Measurements from ENCODE around the gene GDF10.

DNA sequence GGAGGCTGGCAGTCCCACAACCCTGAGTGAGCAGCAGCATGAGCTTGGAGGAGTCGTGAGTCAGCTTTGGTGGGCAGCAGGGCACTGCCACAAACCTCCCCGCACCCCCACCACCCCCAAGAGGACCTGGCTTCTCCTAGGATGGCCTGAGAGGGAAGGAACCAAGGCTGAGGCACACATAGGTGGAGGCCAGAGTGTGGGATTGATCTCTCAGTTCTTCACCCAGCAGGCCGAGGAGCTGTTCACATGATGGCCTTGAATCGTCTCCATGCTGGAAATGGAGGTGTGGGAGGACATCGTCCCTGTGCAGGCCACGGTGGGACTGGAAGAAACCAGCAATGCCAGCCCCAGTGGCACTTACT lies 17.4 kb upstream of the GDF10 start:
- TF ChIP-seq GATA2 (IDR thresholded peaks at IDR 0.05; ENCODE audit: insufficient read depth, insufficient read length, low read depth, low read length) (no peak), POLR2A (IDR thresholded peaks at IDR 0.05; ENCODE audit: low read depth, low read length) (no peak), POLR2AphosphoS5 (IDR thresholded peaks at IDR 0.05; ENCODE audit: insufficient read depth, low read depth, low read length) (no peak), EZH2 (IDR thresholded peaks at IDR 0.05; ENCODE audit: borderline replicate concordance, low read depth, low read length, severe bottlenecking) (no peak), MYC (IDR thresholded peaks at IDR 0.05; ENCODE audit: low read depth, low read length) (no peak), JUN (IDR thresholded peaks at IDR 0.05; ENCODE audit: borderline replicate concordance, insufficient read depth, insufficient read length, low read depth) (no peak), FOS (IDR thresholded peaks at IDR 0.05; ENCODE audit: borderline replicate concordance, insufficient read depth, low read length) (no peak)
- TF ChIP-seq, protein P1, sequence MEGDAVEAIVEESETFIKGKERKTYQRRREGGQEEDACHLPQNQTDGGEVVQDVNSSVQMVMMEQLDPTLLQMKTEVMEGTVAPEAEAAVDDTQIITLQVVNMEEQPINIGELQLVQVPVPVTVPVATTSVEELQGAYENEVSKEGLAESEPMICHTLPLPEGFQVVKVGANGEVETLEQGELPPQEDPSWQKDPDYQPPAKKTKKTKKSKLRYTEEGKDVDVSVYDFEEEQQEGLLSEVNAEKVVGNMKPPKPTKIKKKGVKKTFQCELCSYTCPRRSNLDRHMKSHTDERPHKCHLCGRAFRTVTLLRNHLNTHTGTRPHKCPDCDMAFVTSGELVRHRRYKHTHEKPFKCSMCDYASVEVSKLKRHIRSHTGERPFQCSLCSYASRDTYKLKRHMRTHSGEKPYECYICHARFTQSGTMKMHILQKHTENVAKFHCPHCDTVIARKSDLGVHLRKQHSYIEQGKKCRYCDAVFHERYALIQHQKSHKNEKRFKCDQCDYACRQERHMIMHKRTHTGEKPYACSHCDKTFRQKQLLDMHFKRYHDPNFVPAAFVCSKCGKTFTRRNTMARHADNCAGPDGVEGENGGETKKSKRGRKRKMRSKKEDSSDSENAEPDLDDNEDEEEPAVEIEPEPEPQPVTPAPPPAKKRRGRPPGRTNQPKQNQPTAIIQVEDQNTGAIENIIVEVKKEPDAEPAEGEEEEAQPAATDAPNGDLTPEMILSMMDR (IDR thresholded peaks at IDR 0.05; ENCODE audit: extremely low read depth in 1 of 2, insufficient read depth in 1 of 2, low read depth in 1 of 2, low read length in 2 of 2): no peak
- TF ChIP-seq, protein P2, sequence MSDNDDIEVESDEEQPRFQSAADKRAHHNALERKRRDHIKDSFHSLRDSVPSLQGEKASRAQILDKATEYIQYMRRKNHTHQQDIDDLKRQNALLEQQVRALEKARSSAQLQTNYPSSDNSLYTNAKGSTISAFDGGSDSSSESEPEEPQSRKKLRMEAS (IDR thresholded peaks at IDR 0.05; ENCODE audit: insufficient read depth, insufficient read length): no peak
